Stimulated activated CD4-positive, alpha-beta T cell treated with anti-CD3 and anti-CD28 coated beads, Interleukin-4, amount 100 ng/mL, for 4 hours (primary cell): ENCODE results near the gene FCRL4.
"Not testable (repeated sequence)": the region's sequence is repeated elsewhere in the genome, so short reads cannot be mapped to it uniquely, and the experiment has no call there.

Source experiments
- DNase-seq, 2 experiments: peaks; one replicate each; pipeline ENCODE4 v3.0.0-alpha.2; 2020

The FCRL4 gene

GRCh38 chr1:157551694-157552693, 45.9 kb downstream of the FCRL4 start, which contains the start of gene FCRL5:
FCRL5 (minus strand) TSS chr1:157552515; CDS start chr1:157552362, 153 bp downstream.
- no peak for DNase-seq

GRCh38 chr1:157548081-157548480, 49.8 kb downstream of the FCRL4 start:
- DNase-seq = not testable (repeated sequence)

- DNase-seq = no peak
Measured at GRCh38 chr1:157542676-157543075, 55.2 kb downstream of the FCRL4 start.

GRCh38 chr1:157540852-157541251, 57.0 kb downstream of the FCRL4 start:
- no peak for DNase-seq

GRCh38 chr1:157540160-157540748, 57.6 kb downstream of the FCRL4 start:
- no peak for DNase-seq

GRCh38 chr1:157539568-157539967, 58.3 kb downstream of the FCRL4 start:
- DNase-seq = no peak

GRCh38 chr1:157532569-157532968, 65.3 kb downstream of the FCRL4 start:
- no peak for DNase-seq

GRCh38 chr1:157523774-157524493, 74.0 kb downstream of the FCRL4 start:
- DNase-seq = no peak
